HFFc6 (cell line): ENCODE measurements around the gene SOAT1. TPM values are rescaled to one million over a fixed set of nuclear protein-coding genes. Genes with fewer than 3 reads are reported as not detected.
"Not testable (repeated sequence)": the region's sequence is repeated elsewhere in the genome, so short reads cannot be mapped to it uniquely, and the experiment has no call there.

Experiments
- DNase-seq: peaks from one replicate; pipeline ENCODE4 v3.0.0-alpha.2; 2018
- H3K27ac Mint-ChIP-seq: 2 replicates; pipeline ENCODE4 v1.8.0; 2020; ENCODE audit warnings: mild to moderate bottlenecking, mixed read lengths
- H3K27me3 Mint-ChIP-seq: 2 replicates; pipeline ENCODE4 v1.8.0; 2021; ENCODE audit warnings: mild to moderate bottlenecking, moderate library complexity, mixed read lengths; ENCODE audit not compliant: insufficient read depth
- H3K36me3 Mint-ChIP-seq: 2 replicates; pipeline ENCODE4 v1.8.0; 2021; ENCODE audit warnings: low read depth, mixed read lengths
- H3K4me1 Mint-ChIP-seq: 2 replicates; pipeline ENCODE4 v1.8.0; 2020; ENCODE audit warnings: low read depth, mixed read lengths
- H3K4me3 Mint-ChIP-seq: 2 replicates; pipeline ENCODE4 v1.8.0; 2020; ENCODE audit warnings: mild to moderate bottlenecking, moderate library complexity, mixed read lengths
- H3K9me3 Mint-ChIP-seq: 2 replicates; pipeline ENCODE4 v1.8.0; 2020; ENCODE audit warnings: mild to moderate bottlenecking, mixed read lengths
- total RNA-seq, 6 experiments: library from RNA; stranded (reverse); fragmentation: NEBNext Ultra II Directional; extraction: Animal tissue kit (Norgen Biotek cat#: 25700); gene quantifications; 2 replicates in 1 of 6; 3 replicates in 5 of 6; pipeline ENCODE4 v1.2.3, GENCODE V29; 2021
- TF ChIP-seq, protein P1 (sequence below): fragments of 200-600 bp; sonication (generic); IDR thresholded peaks from 2 replicates; pipeline ENCODE4 v1.5.0; 2021; ENCODE audit warnings: antibody characterized with exemption, mild to moderate bottlenecking

Gene SOAT1
- total RNA-seq, 6 experiments from 2014 or later: 29.2 to 38.6 (median 37.2) TPM

DNA sequence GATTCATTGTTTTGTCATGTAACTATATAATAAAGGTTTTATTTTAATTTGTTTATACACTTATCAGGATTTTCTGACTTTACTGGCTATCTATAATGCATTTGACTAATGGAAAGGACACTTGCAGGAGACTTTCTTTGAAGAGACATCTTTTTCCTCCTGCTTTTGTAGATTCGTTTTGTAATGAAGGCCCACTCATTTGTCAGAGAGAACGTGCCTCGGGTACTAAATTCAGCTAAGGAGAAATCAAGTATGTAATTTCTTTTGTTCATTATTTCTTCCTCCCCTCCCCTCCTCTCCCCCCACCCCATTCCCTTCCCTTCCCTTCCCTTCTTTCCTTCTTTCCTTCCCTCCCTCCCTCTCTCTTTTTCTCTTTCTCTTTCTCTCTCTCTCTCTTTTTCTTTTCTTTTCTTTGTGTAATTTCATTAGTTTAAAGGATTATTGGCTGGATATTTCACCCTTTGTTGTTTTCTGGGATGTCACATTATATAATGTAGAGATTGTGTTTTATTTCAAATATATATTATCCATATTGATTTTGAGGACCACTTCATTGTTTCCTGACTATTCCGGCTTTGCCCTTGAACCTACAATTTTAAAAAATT is 48.4 kb downstream of the SOAT1 start:
- no peak for DNase-seq
- Mint-ChIP-seq H3K27me3 (no peaks in the 10 kb centered on the region), H3K27ac (no peak overlapping the region), H3K4me3 (no peak overlapping the region), H3K9me3 (no peaks in the 10 kb centered on the region), H3K36me3 (no peaks in the 10 kb centered on the region; the same call in 1 of the 2 replicates), H3K4me1 (no peaks in the 10 kb centered on the region)
- TF ChIP-seq, protein P1, sequence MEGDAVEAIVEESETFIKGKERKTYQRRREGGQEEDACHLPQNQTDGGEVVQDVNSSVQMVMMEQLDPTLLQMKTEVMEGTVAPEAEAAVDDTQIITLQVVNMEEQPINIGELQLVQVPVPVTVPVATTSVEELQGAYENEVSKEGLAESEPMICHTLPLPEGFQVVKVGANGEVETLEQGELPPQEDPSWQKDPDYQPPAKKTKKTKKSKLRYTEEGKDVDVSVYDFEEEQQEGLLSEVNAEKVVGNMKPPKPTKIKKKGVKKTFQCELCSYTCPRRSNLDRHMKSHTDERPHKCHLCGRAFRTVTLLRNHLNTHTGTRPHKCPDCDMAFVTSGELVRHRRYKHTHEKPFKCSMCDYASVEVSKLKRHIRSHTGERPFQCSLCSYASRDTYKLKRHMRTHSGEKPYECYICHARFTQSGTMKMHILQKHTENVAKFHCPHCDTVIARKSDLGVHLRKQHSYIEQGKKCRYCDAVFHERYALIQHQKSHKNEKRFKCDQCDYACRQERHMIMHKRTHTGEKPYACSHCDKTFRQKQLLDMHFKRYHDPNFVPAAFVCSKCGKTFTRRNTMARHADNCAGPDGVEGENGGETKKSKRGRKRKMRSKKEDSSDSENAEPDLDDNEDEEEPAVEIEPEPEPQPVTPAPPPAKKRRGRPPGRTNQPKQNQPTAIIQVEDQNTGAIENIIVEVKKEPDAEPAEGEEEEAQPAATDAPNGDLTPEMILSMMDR: no peak

DNA sequence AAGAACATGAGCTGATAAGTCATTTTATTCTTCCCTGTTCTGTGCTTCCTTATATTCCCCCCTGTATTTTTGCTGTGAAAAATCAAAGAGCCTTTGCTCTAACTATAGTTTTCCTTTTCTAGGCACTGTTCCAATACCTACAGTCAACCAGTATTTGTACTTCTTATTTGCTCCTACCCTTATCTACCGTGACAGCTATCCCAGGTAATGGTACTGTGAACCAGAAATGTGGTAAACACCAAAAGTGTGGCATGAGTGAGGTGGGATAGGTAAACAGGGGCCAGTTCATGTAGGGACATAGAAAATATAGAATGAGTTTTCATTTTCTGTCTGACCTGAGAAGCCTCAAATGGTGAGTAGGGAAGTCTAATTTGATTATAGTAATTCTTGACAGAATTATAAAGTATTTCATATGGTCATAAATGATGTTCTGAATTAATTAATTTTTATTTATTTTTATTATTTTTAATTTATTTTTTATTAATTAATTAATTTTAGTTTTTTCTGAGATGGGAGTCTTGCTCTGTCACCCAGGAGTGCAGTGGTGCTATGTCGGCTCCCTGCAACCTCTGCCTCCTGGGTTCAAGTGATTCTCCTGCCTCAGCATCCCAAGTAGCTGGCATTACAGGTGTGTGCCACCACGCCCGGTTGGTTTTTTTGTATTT is 49.3 kb downstream of the SOAT1 start:
- Mint-ChIP-seq H3K4me1 (no peaks in the 10 kb centered on the region), H3K27me3 (no peaks in the 10 kb centered on the region), H3K4me3 (no peak overlapping the region), H3K36me3 (no peaks in the 10 kb centered on the region; the same call in 1 of the 2 replicates), H3K9me3 (no peaks in the 10 kb centered on the region), H3K27ac (no peak overlapping the region)
- DNase-seq: no peak
- TF ChIP-seq, protein P1: no peak

DNA sequence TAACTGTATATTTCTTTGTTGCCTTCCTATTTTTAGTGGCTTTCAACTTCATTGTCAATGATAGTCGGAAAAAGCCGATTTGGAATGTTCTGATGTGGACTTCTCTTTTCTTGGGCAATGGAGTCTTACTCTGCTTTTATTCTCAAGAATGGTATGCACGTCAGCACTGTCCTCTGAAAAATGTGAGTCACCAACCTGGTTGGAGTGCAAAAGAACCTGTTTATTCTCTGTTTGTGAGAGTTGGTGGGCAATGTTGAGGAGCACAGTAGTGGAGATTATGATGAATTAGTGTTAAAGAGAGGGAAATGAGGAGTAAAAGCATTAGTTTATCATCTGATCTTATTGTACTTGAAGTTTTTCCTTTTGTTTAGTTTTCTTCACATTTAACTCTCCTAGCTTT is 57.7 kb downstream of the SOAT1 start:
- peaks cover 13% of the 10 kb centered on the region for H3K4me1 Mint-ChIP-seq
- TF ChIP-seq, protein P1: no peak
- H3K4me3 Mint-ChIP-seq: no peak overlapping the region
- no peak for DNase-seq
- peaks cover 9% of the 10 kb centered on the region; the same call in 1 of the 2 replicates for H3K36me3 Mint-ChIP-seq
- H3K27me3 Mint-ChIP-seq: no peaks in the 10 kb centered on the region
- H3K9me3 Mint-ChIP-seq: no peaks in the 10 kb centered on the region
- no peak overlapping the region for H3K27ac Mint-ChIP-seq

DNA sequence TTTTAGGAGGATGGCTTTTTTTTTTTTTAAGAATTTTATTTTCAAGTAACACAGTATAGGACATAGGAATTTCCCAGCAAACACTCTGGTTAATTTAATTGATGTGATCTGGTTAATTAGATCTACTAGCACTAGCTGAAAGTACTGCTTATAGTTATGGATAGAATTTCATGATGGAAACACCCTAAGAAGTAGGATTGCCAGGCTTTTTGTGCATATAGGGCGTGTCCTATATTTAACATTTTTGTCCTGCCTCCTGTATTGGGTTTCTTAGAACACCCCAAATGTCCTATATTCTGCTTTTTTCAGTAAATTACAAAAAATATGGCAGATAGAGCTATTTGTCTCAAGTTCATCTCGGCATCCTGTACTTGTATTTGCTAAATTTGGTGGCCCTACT is 58.6 kb downstream of the SOAT1 start:
- Mint-ChIP-seq H3K36me3 (peaks cover 9% of the 10 kb centered on the region; the same call in 1 of the 2 replicates), H3K27me3 (no peaks in the 10 kb centered on the region), H3K27ac (no peak overlapping the region; the same call in 1 of the 2 replicates), H3K9me3 (no peaks in the 10 kb centered on the region), H3K4me1 (peaks cover 13% of the 10 kb centered on the region), H3K4me3 (no peak overlapping the region)
- TF ChIP-seq, protein P1: no peak
- DNase-seq: no peak

DNA sequence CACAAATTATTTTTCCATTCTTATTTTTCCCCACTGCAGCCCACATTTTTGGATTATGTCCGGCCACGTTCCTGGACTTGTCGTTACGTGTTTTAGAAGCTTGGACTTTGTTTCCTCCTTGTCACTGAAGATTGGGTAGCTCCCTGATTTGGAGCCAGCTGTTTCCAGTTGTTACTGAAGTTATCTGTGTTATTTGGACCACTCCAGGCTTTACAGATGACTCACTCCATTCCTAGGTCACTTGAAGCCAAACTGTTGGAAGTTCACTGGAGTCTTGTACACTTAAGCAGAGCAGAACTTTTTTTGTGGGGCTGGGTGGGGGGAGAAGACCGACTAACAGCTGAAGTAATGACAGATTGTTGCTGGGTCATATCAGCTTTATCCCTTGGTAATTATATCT is 59.9 kb downstream of the SOAT1 start:
- H3K4me1 Mint-ChIP-seq: peaks cover 13% of the 10 kb centered on the region
- peak overlapping the region; percentile 17 for H3K27ac Mint-ChIP-seq
- peak; percentile 31 for DNase-seq
- no peaks in the 10 kb centered on the region for H3K9me3 Mint-ChIP-seq
- H3K27me3 Mint-ChIP-seq: no peaks in the 10 kb centered on the region
- TF ChIP-seq, protein P1: no peak
- peaks cover 9% of the 10 kb centered on the region; the same call in 1 of the 2 replicates for H3K36me3 Mint-ChIP-seq
- H3K4me3 Mint-ChIP-seq: peak overlapping the region; percentile 24; the same call in 1 of the 2 replicates

DNA sequence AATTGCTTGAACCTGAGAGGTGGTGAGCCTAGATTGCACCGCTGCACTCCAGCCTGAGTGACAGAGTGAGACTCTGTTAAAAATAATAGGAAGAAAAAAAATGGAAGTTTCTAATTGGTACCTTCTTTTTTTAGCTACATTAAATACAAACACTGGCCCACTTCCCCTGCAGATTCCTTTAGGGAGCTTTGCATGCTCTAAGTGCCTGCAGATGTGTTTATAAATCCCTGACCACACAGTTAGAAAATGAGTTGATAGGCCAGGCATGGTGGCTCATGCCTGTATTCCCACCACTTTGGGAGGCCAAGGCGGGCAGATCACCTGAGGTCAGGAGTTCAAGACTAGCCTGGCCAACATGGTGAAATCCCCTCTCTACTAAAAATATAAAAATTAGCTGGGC is 68.0 kb downstream of the SOAT1 start:
- H3K36me3 Mint-ChIP-seq, H3K27ac Mint-ChIP-seq, H3K4me1 Mint-ChIP-seq, H3K27me3 Mint-ChIP-seq, DNase-seq, H3K4me3 Mint-ChIP-seq, H3K9me3 Mint-ChIP-seq: not testable (repeated sequence)
